HG03159 (cell line): ENCODE measurements around the gene PGA5.

Source experiments
- ATAC-seq: cut with Tn5 transposase; IDR thresholded peaks from one replicate; pipeline ENCODE4 v1.9.1; 2021; ENCODE audit warnings: mild to moderate bottlenecking, moderate library complexity; ENCODE audit not compliant: unreplicated experiment

PGA5 gene

GRCh38 chr11:61265357-61265756, 24.4 kb downstream of the PGA5 start:
- no peak for ATAC-seq

GRCh38 chr11:61266602-61267001, 25.6 kb downstream of the PGA5 start:
- ATAC-seq = no peak

- ATAC-seq = no peak
Measured at GRCh38 chr11:61267437-61267841, 26.5 kb downstream of the PGA5 start.

GRCh38 chr11:61268588-61269250, 27.7 kb downstream of the PGA5 start:
- ATAC-seq = no peak

- ATAC-seq = no peak
Measured at GRCh38 chr11:61270354-61271076, 29.5 kb downstream of the PGA5 start.

GRCh38 chr11:61272731-61273130, 31.8 kb downstream of the PGA5 start:
- ATAC-seq = no peak

GRCh38 chr11:61273178-61274078, 32.5 kb downstream of the PGA5 start:
- no peak for ATAC-seq

- no peak for ATAC-seq
Measured at GRCh38 chr11:61274084-61274483, 33.1 kb downstream of the PGA5 start.

GRCh38 chr11:61275191-61275590, 34.2 kb downstream of the PGA5 start:
- no peak for ATAC-seq

- no peak for ATAC-seq
Measured at GRCh38 chr11:61277186-61278000, 36.4 kb downstream of the PGA5 start.

- no peak for ATAC-seq
Measured at GRCh38 chr11:61278001-61278470, 37.1 kb downstream of the PGA5 start.

- ATAC-seq = no peak
Measured at GRCh38 chr11:61279934-61280659, 39.1 kb downstream of the PGA5 start.

GRCh38 chr11:61280883-61281580, 40.1 kb downstream of the PGA5 start:
- no peak for ATAC-seq

GRCh38 chr11:61281581-61282250, 40.7 kb downstream of the PGA5 start:
- no peak for ATAC-seq

GRCh38 chr11:61283613-61284012, 42.6 kb downstream of the PGA5 start:
- no peak for ATAC-seq

GRCh38 chr11:61287338-61287977, 46.5 kb downstream of the PGA5 start:
- no peak for ATAC-seq

GRCh38 chr11:61290905-61291690, 50.1 kb downstream of the PGA5 start:
- ATAC-seq = no peak
